ENCODE results near the gene MEDAG. TPM values are rescaled to one million over a fixed set of nuclear protein-coding genes. Genes with fewer than 3 reads are reported as not detected.

Gene MEDAG
- total and polyA plus RNA-seq, 8 donors = 0.89 to 57.9 (median 7.5) TPM

DNA sequence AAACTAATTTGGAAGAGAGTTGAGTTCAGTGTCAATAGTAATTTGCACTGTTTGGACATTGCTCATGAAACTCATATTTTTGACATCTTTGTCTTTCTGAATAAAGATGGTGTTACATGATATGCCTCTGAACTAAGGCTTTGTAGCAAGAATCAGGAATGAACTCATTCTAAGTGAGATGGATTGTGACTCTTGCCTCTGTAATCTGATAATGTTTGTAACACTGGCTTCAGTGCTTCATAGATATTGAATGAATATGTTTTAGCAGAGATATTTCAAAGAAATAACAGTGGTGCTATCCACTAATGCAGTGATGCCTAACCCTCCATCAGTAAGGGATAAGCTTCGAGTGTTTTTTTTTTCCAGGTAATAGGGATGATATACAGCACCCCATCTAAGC lies 59.3 kb downstream of the MEDAG start:
- intact Hi-C loops (cut with DNase I; ENCODE audit: low total_unique reads) = no loop called here
- H3K4me3 ChIP-seq = no peak overlapping the region
- no peak for DNase-seq
- peaks cover 0 to 4% (median 0%) of the 10 kb centered on the region in 3 donors for H3K27me3 ChIP-seq
- WGBS, 5 donors = 83 to 100% (median 92%) methylated on average over 1 of the region's 1 CpG
- no peak overlapping the region for H3K27ac ChIP-seq
- peaks cover 0 to 7% (median 0%) of the 10 kb centered on the region in 4 donors for H3K4me1 ChIP-seq
- H3K9me3 ChIP-seq = peaks cover 0 to 2% (median under 1%) of the 10 kb centered on the region in 4 donors
- H3K36me3 ChIP-seq = no peaks in the 10 kb centered on the region
- TF ChIP-seq POLR2AphosphoS5 (IDR thresholded peaks at IDR 0.05) (no peak), EP300 (IDR thresholded peaks at IDR 0.05) (no peak), POLR2A (IDR thresholded peaks at IDR 0.05) (no peak)
- TF ChIP-seq, protein P1, sequence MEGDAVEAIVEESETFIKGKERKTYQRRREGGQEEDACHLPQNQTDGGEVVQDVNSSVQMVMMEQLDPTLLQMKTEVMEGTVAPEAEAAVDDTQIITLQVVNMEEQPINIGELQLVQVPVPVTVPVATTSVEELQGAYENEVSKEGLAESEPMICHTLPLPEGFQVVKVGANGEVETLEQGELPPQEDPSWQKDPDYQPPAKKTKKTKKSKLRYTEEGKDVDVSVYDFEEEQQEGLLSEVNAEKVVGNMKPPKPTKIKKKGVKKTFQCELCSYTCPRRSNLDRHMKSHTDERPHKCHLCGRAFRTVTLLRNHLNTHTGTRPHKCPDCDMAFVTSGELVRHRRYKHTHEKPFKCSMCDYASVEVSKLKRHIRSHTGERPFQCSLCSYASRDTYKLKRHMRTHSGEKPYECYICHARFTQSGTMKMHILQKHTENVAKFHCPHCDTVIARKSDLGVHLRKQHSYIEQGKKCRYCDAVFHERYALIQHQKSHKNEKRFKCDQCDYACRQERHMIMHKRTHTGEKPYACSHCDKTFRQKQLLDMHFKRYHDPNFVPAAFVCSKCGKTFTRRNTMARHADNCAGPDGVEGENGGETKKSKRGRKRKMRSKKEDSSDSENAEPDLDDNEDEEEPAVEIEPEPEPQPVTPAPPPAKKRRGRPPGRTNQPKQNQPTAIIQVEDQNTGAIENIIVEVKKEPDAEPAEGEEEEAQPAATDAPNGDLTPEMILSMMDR (IDR thresholded peaks at IDR 0.05) = no peak

DNA sequence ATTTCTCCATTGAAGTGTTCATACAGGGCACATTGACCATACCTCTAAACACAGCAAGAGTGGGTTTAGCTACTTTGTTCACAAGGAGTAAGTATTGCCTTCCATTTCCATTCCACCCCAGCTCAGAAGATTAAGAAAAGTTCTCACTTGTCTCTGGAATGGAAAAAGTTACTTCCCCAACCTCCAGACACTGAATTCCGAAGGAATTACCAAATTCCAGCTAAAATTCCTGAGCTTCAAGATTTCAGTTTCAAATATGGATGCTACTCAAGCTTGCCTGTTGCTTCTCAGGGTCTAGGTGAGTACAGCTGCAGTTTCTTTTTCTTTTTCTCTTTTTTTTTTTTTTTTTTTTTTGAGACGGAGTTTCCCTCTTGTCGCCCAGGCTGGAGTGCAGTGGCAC lies 60.0 kb downstream of the MEDAG start:
- Histone ChIP-seq H3K4me1 (peaks cover 0 to 7% (median 0%) of the 10 kb centered on the region in 4 donors), H3K4me3 (no peak overlapping the region), H3K27me3 (peaks cover 0 to 4% (median 0%) of the 10 kb centered on the region in 3 donors), H3K9me3 (no peaks in the 10 kb centered on the region), H3K27ac (no peak overlapping the region), H3K36me3 (no peaks in the 10 kb centered on the region)
- WGBS, 5 donors = 78 to 94% (median 92%) methylated on average over 3 of the region's 3 CpGs
- intact Hi-C loops (cut with DNase I; ENCODE audit: low total_unique reads) = no loop called here
- no peak for DNase-seq
- TF ChIP-seq POLR2AphosphoS5 (IDR thresholded peaks at IDR 0.05) (no peak), EP300 (IDR thresholded peaks at IDR 0.05) (no peak), POLR2A (IDR thresholded peaks at IDR 0.05) (no peak)
- TF ChIP-seq, protein P1 (IDR thresholded peaks at IDR 0.05) = no peak

DNA sequence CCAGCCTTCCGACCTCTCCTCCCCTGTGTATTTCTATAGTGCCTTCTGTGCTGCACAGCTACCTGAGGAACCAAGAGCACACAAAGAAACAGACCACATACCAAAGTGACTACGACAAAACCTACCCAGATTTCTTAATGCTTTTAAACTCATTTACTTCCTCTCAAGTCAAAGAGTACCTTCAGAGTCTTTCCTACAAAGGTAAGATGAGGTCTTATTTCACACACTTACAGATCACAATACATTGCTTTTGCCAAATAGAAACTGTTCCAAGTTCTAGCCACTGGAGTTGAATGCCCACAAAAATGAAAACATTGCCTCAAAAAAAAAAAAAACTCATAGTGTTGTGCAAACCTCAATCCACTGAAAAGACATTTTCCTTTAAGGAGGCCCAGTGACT lies 62.8 kb downstream of the MEDAG start:
- Histone ChIP-seq H3K9me3 (no peaks in the 10 kb centered on the region), H3K36me3 (no peaks in the 10 kb centered on the region), H3K27ac (no peak overlapping the region), H3K27me3 (peaks cover 0 to 4% (median 0%) of the 10 kb centered on the region in 3 donors), H3K4me1 (peaks cover 0 to 15% (median 6%) of the 10 kb centered on the region in 4 donors), H3K4me3 (no peak overlapping the region)
- intact Hi-C loops (cut with DNase I; ENCODE audit: low total_unique reads) = no loop called here
- 40 to 66% (median 43%) methylated on average over 2 of the region's 2 CpGs for WGBS, 5 donors
- TF ChIP-seq POLR2A (IDR thresholded peaks at IDR 0.05) (no peak), EP300 (IDR thresholded peaks at IDR 0.05) (no peak), POLR2AphosphoS5 (IDR thresholded peaks at IDR 0.05) (no peak)
- TF ChIP-seq, protein P1 (IDR thresholded peaks at IDR 0.05) = no peak
- peak in 1 of 2 donors; percentile 39 for DNase-seq

DNA sequence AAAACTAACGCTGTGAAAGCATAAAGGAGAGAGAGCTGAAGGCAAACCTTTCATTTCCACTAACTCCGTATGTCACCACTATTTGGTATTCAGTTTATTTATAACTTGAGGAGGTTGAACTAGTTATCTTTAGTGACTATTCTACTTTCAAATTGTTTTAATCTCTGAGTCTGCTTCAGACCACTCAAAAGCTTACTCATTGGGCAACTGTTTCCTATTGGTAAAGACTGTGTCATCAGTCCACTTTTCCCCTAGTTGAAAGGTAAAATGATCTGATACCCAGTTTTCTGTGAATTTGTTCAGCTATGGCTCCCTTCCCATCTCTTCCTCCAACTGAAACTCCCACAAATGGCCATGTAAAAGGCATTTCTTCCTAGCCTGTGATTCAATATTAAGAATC lies 65.5 kb downstream of the MEDAG start:
- intact Hi-C loops (cut with DNase I; ENCODE audit: low total_unique reads) = no loop called here
- no peak overlapping the region for H3K4me3 ChIP-seq
- H3K9me3 ChIP-seq = no peaks in the 10 kb centered on the region
- TF ChIP-seq POLR2A (IDR thresholded peaks at IDR 0.05) = no peak
- no peak for TF ChIP-seq EP300 (IDR thresholded peaks at IDR 0.05)
- TF ChIP-seq POLR2AphosphoS5 (IDR thresholded peaks at IDR 0.05) = no peak
- TF ChIP-seq, protein P1 (IDR thresholded peaks at IDR 0.05) = no peak
- DNase-seq = no peak
- 71 to 81% (median 78%) methylated on average over 2 of the region's 2 CpGs for WGBS, 5 donors
- H3K27me3 ChIP-seq = peaks cover 0 to 2% (median 0%) of the 10 kb centered on the region in 3 donors
- H3K27ac ChIP-seq = no peak overlapping the region
- no peaks in the 10 kb centered on the region for H3K36me3 ChIP-seq
- peaks cover 0 to 11% (median 6%) of the 10 kb centered on the region in 4 donors for H3K4me1 ChIP-seq
